SK-N-SH (cell line): ENCODE data around the gene TSHR. TPM values are rescaled to one million over a fixed set of nuclear protein-coding genes. Genes with fewer than 3 reads are reported as not detected.
A peak's percentile ranks its signal among the peaks of the same experiment; 100 is the strongest.

Experiments used
- CTCF ChIA-PET: fragments of 300-600, 350-600 bp; formaldehyde crosslinking; extraction: SDS; loops from one replicate; lab custom pipeline; 2021; lab: Yijun Ruan, JAX
- POLR2A ChIA-PET: fragments of 350-600 bp; sonication (Branson Sonifier 250); formaldehyde crosslinking; extraction: SDS; loops from one replicate; lab custom pipeline; 2020; ENCODE audit warnings: antibody characterized with exemption, inconsistent platforms; lab: Yijun Ruan, JAX
- DNase-seq: peaks from one replicate; pipeline ENCODE4 v3.0.0; 2012
- H2AFZ ChIP-seq: fragments of 200-600 bp; sonication (generic); 2 replicates; pipeline ENCODE4 v1.8.1; 2016; ENCODE audit warnings: antibody characterized with exemption, mild to moderate bottlenecking, low read depth
- H3F3A ChIP-seq: fragments of 200-600 bp; sonication (generic); replicated peaks from 2 replicates; pipeline ENCODE3; 2016; ENCODE audit warnings: antibody characterized with exemption, mild to moderate bottlenecking; ENCODE audit not compliant: insufficient read depth
- H3K27ac ChIP-seq, 2 experiments: fragments of 200-500 bp in 1 of 2; fragments of 200-600 bp in 1 of 2; sonication (Bioruptor generic) in 1 of 2; sonication (generic), shearing (Covaris generic) in 1 of 2; 2 replicates each; pipeline versions ENCODE4 v1.5.1 to v1.6.1; 2014 to 2016; ENCODE audit warnings: low read depth in 2 of 2, inconsistent platforms in 1 of 2, low read length in 1 of 2, mild to moderate bottlenecking in 1 of 2, mixed read lengths in 1 of 2
- H3K27me3 ChIP-seq: fragments of 200-600 bp; sonication (generic), shearing (Covaris generic); 2 replicates; pipeline ENCODE4 v1.6.1; 2016; ENCODE audit warnings: mixed run types; ENCODE audit not compliant: insufficient read depth
- H3K36me3 ChIP-seq, 2 experiments: fragments of 200-500 bp in 1 of 2; fragments of 200-600 bp in 1 of 2; sonication (Bioruptor generic) in 1 of 2; sonication (generic) in 1 of 2; replicated peaks in 1 of 2; 2 replicates each; pipeline versions ENCODE3 to v1.5.1; 2014 to 2016; ENCODE audit warnings: low read length in 1 of 2, mild to moderate bottlenecking in 1 of 2; ENCODE audit not compliant: insufficient read depth in 2 of 2, control insufficient read depth in 1 of 2
- H3K4me1 ChIP-seq, 2 experiments: fragments of 200-500 bp in 1 of 2; fragments of 200-600 bp in 1 of 2; sonication (Bioruptor generic) in 1 of 2; sonication (generic), shearing (Covaris generic) in 1 of 2; 2 replicates each; pipeline versions ENCODE4 v1.5.1 to v1.6.1; 2014 to 2016; ENCODE audit warnings: low read depth in 1 of 2, low read length in 1 of 2, mixed run types in 1 of 2; ENCODE audit not compliant: insufficient read depth in 2 of 2, control insufficient read depth in 1 of 2
- H3K4me2 ChIP-seq: fragments of 200-600 bp; sonication (generic), shearing (Covaris generic); 2 replicates; pipeline ENCODE4 v1.6.1; 2017; ENCODE audit warnings: mixed run types
- H3K4me3 ChIP-seq, 2 experiments: fragments of 200-500 bp in 1 of 2; fragments of 200-600 bp in 1 of 2; sonication (Bioruptor generic) in 1 of 2; sonication (generic), shearing (Covaris generic) in 1 of 2; 2 replicates each; pipeline versions ENCODE4 v1.5.1 to v1.8.1; 2014 to 2016; ENCODE audit warnings: low read depth in 2 of 2, inconsistent platforms in 1 of 2, low read length in 1 of 2, mild to moderate bottlenecking in 1 of 2, mixed read lengths in 1 of 2, moderate library complexity in 1 of 2
- H3K79me2 ChIP-seq: fragments of 200-600 bp; sonication (generic); 2 replicates; pipeline ENCODE4 v1.8.1; 2017; ENCODE audit warnings: mild to moderate bottlenecking; ENCODE audit not compliant: insufficient read depth
- H3K9ac ChIP-seq: fragments of 200-600 bp; sonication (generic); 2 replicates; pipeline ENCODE4 v1.6.1; 2017; ENCODE audit warnings: mixed run types
- H3K9me2 ChIP-seq: fragments of 200-600 bp; sonication (generic); 2 replicates; pipeline ENCODE4 v1.6.1; 2017; ENCODE audit warnings: mixed run types
- H3K9me3 ChIP-seq: fragments of 200-600 bp; sonication (generic); 2 replicates; pipeline ENCODE4 v1.6.1; 2017; ENCODE audit warnings: mixed run types, mild to moderate bottlenecking, moderate library complexity
- H4K20me1 ChIP-seq: fragments of 200-600 bp; sonication (generic); 2 replicates; pipeline ENCODE4 v1.6.1; 2017; ENCODE audit warnings: mild to moderate bottlenecking, mixed run types; ENCODE audit not compliant: insufficient read depth
- CHD2 ChIP-seq: fragments of 150-350 bp; IDR thresholded peaks from 2 replicates; pipeline ENCODE4 v1.6.1; 2018; ENCODE audit warnings: low read length; ENCODE audit not compliant: partially characterized antibody
- ELF1 ChIP-seq: IDR thresholded peaks from 2 replicates; pipeline ENCODE4 v1.4.0; 2012
- FOSL2 ChIP-seq: IDR thresholded peaks from 2 replicates; pipeline ENCODE4 v1.4.0; 2012; ENCODE audit warnings: low read depth, mild to moderate bottlenecking, moderate library complexity, borderline replicate concordance
- GABPA ChIP-seq: IDR thresholded peaks from 2 replicates; pipeline ENCODE4 v1.4.0; 2012; ENCODE audit warnings: low read depth, mild to moderate bottlenecking
- MAX ChIP-seq: IDR thresholded peaks from 2 replicates; pipeline ENCODE4 v1.4.0; 2012; ENCODE audit warnings: low read depth
- NRF1 ChIP-seq: IDR thresholded peaks from 2 replicates; pipeline ENCODE4 v1.6.1; 2012; ENCODE audit warnings: low read depth, mild to moderate bottlenecking, low read length
- RAD21 ChIP-seq: IDR thresholded peaks from 2 replicates; pipeline ENCODE4 v1.6.1; 2012; ENCODE audit warnings: mild to moderate bottlenecking, low read length
- REST ChIP-seq: IDR thresholded peaks from 2 replicates; pipeline ENCODE4 v1.6.1; 2012; ENCODE audit warnings: mild to moderate bottlenecking, low read depth, low read length, moderate library complexity
- RFX5 ChIP-seq: IDR thresholded peaks from 2 replicates; pipeline ENCODE4 v1.6.1; 2012; ENCODE audit warnings: mild to moderate bottlenecking, improper control_type of control experiment, low read length
- TEAD4 ChIP-seq: IDR thresholded peaks from 2 replicates; pipeline ENCODE4 v1.4.0; 2012; ENCODE audit warnings: mild to moderate bottlenecking, borderline replicate concordance; ENCODE audit not compliant: insufficient read depth
- USF2 ChIP-seq: fragments of 150-350 bp; IDR thresholded peaks from 2 replicates; pipeline ENCODE4 v1.6.1; 2017; ENCODE audit warnings: antibody characterized with exemption, low read length, low read depth, borderline replicate concordance
- WGBS: methylation state at CpG from one replicate; pipeline ENCODE4 v1.1.6; 2017; ENCODE audit warnings: low lambda C conversion rate; 5-methylcytosine and 5-hydroxymethylcytosine counted together
- polyA plus RNA-seq, 3 experiments: library from polyadenylated mRNA; depleted of rRNA; stranded (reverse); fragments of >200 nt; gene quantifications; 2 replicates each; pipeline ENCODE4 v1.2.3, GENCODE V29; 2012

TSHR gene
- polyA plus RNA-seq, 1 of the 3 experiments (the other 2 are of a cell fraction), result not detected

DNA sequence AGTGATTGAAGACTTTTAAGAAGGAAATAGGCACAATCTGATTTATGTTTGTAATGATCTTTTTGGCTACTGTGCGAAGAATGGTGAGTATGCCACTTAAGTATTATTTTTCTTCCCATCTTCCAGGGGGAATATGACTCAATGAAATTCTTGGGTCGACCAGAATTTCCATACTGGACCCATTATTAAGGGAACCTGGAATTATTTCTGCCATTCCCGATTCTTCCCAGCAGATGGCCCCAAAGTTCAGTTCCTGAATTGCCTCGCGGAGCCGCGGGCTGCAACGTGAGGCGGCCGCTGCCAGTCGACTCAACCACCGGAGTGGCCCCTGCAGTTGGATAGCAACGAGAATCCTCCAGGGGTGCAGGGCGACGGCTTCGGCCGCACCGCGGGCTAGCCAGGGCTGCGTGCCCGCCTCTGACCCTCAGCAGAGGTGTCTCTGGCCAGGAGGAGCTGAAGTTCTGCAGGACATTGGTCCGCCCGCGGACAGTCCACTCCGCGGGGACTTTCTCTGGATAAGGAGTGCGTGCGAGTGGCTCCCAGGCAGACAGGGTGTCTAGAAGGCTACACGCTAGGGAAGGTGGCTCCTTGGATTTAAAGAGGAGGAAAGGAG is 628 bp upstream of the TSHR start (continued):
- peak; percentile 32; the same call in 1 of the 2 replicates for TF ChIP-seq FOSL2
- no peak for TF ChIP-seq GABPA
- TF ChIP-seq NRF1, result no peak
- TF ChIP-seq CHD2, result peak; percentile 29

GRCh38 chr14:80956102-80956501 is 681 bp downstream of the TSHR start:
- Histone ChIP-seq H3K27ac (no peak overlapping the region), H3K4me1 (peaks cover 0 to 2% of the 10 kb centered on the region in 2 experiments; a peak in 1 of 4 replicates), H3K79me2 (no peaks in the 10 kb centered on the region), H3K36me3 (no peaks in the 10 kb centered on the region), H3K9ac (no peak overlapping the region), H3F3A (no peaks in the 10 kb centered on the region), H3K9me2 (no peaks in the 10 kb centered on the region), H2AFZ (no peak overlapping the region), H3K4me2 (no peak overlapping the region), H3K27me3 (peaks cover 25% of the 10 kb centered on the region), H4K20me1 (no peaks in the 10 kb centered on the region), H3K4me3 (no peak overlapping the region), H3K9me3 (no peaks in the 10 kb centered on the region)
- TF ChIP-seq USF2, result no peak
- TF ChIP-seq ELF1, result no peak
- no peak for TF ChIP-seq GABPA
- TF ChIP-seq TEAD4, result no peak
- TF ChIP-seq RFX5, result no peak
- TF ChIP-seq CHD2, result no peak
- no peak for TF ChIP-seq MAX
- no peak for DNase-seq
- WGBS, result 70% methylated on average over 2 of the region's 2 CpGs
- POLR2A ChIA-PET, result no interaction called here
- CTCF ChIA-PET, result interaction anchor here (0.9 to 3.0 kb wide), 11 partner anchors 10 to 215 kb away, joined by 3 to 42 read pairs (median 8); partner anchors contain the start of gene CEP128

DNA sequence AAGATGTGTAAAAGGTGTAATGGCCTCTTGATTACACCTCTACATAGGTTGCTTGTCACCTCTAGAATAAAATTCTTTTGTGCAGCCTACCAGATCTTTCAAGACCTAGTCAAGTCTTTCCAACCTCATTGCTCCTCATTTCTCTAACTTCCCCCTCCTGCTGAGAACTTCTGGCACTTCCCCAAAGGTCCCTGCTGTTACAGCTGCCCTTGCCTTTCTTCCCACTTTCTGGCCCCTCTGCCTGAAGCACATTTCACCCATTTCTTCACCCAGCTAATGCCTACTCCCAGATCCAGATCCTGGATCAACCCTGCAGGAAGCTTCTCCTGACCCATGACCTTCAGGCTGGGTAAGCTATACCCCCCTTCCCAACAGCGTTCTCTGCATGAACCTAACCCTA is 1.5 kb downstream of the TSHR start:
- Histone ChIP-seq H3K27me3 (peaks cover 25% of the 10 kb centered on the region), H3K9me2 (no peaks in the 10 kb centered on the region), H3K4me2 (no peak overlapping the region), H4K20me1 (no peaks in the 10 kb centered on the region), H3K4me3 (no peak overlapping the region), H3K79me2 (no peaks in the 10 kb centered on the region), H3K36me3 (no peaks in the 10 kb centered on the region), H3K27ac (no peak overlapping the region), H2AFZ (no peak overlapping the region), H3K9ac (no peak overlapping the region), H3F3A (no peaks in the 10 kb centered on the region), H3K9me3 (no peaks in the 10 kb centered on the region), H3K4me1 (peaks cover 0 to 2% of the 10 kb centered on the region in 2 experiments; a peak in 1 of 4 replicates)
- ChIA-PET CTCF (interaction anchor here (0.9 to 3.0 kb wide), 5 partner anchors 21 to 214 kb away, joined by 3 to 14 read pairs (median 12); no protein-coding TSS in a partner anchor), POLR2A (no interaction called here)
- WGBS, result 37% methylated on average over 1 of the region's 1 CpG
- no peak for TF ChIP-seq RAD21
- TF ChIP-seq ELF1, result no peak
- no peak for TF ChIP-seq REST
- no peak for DNase-seq
